Uterus (tissue), 2 donors: ENCODE results near the gene KDM1B.

Experiments used
- POLR2A ChIP-seq, 2 donors: fragments of 450-650 bp; IDR thresholded peaks; one replicate each; pipeline ENCODE4 v1.6.1; 2016; ENCODE audit warnings: antibody characterized with exemption in 2 of 2, mild to moderate bottlenecking in 1 of 2, moderate library complexity in 1 of 2
- TF ChIP-seq, protein P1 (sequence below), 4 experiments: fragments of 200-600 bp in 2 of 4; fragments of 450-650 bp in 2 of 4; sonication (generic) in 2 of 4; IDR thresholded peaks; one replicate each; pipeline ENCODE4 v1.5.1; 2016 to 2019; ENCODE audit warnings: antibody characterized with exemption in 4 of 4, mild to moderate bottlenecking in 2 of 4, moderate library complexity in 1 of 4

DNA sequence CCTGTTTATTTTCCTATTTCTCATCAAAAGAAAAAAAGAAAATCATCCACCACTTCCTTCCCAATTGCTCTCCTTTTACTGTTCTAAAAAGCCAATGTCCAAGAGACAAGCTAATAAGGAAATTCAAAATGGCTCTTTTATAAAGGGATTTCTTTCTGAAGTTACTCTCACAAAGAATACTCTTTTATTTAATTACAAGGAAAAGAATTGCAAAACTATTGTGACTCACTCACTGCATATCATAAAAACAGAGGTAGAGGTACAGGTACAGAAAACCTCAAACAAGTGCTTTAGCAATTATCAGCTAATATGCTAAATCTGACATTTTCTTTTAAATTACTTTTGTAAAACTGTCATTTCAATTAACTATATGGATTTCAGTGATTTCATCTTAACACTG is 91.0 kb downstream of the KDM1B start:
- TF ChIP-seq, protein P1, sequence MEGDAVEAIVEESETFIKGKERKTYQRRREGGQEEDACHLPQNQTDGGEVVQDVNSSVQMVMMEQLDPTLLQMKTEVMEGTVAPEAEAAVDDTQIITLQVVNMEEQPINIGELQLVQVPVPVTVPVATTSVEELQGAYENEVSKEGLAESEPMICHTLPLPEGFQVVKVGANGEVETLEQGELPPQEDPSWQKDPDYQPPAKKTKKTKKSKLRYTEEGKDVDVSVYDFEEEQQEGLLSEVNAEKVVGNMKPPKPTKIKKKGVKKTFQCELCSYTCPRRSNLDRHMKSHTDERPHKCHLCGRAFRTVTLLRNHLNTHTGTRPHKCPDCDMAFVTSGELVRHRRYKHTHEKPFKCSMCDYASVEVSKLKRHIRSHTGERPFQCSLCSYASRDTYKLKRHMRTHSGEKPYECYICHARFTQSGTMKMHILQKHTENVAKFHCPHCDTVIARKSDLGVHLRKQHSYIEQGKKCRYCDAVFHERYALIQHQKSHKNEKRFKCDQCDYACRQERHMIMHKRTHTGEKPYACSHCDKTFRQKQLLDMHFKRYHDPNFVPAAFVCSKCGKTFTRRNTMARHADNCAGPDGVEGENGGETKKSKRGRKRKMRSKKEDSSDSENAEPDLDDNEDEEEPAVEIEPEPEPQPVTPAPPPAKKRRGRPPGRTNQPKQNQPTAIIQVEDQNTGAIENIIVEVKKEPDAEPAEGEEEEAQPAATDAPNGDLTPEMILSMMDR (IDR thresholded peaks at IDR 0.05) = no peak
- no peak for TF ChIP-seq POLR2A (IDR thresholded peaks at IDR 0.05)
